GM18507 (cell line): Measurements from ENCODE around the gene DLGAP1.
A peak's percentile ranks its signal among the peaks of the same experiment; 100 is the strongest.

Source experiments
- DNase-seq: peaks from one replicate; pipeline ENCODE4 v3.0.0; 2011; ENCODE audit warnings: low read depth; ENCODE audit not compliant: insufficient read length; ENCODE audit errors: extremely low spot score
- FAIRE-seq: peaks from 2 replicates; lab custom pipeline; 2011; peaks lifted over from hg19 to GRCh38; lab: Jason Lieb, UNC

DLGAP1 gene

GRCh38 chr18:4125224-4125623 lies 329.9 kb downstream of the DLGAP1 start:
- DNase-seq (no peak), FAIRE-seq (no peak)

GRCh38 chr18:4119813-4120212 lies 335.3 kb downstream of the DLGAP1 start:
- FAIRE-seq: no peak
- DNase-seq: no peak

GRCh38 chr18:4119127-4119648 lies 335.9 kb downstream of the DLGAP1 start:
- FAIRE-seq (no peak), DNase-seq (no peak)

GRCh38 chr18:4108016-4108415 lies 347.1 kb downstream of the DLGAP1 start:
- DNase-seq (no peak), FAIRE-seq (no peak)

- no peak for FAIRE-seq
Measured at GRCh38 chr18:4107049-4107467, 348.0 kb downstream of the DLGAP1 start.

GRCh38 chr18:4106407-4107033 lies 348.6 kb downstream of the DLGAP1 start:
- DNase-seq (no peak), FAIRE-seq (peak; percentile 65)

More at GRCh38 chr18:4107049-4107467, 348.0 kb downstream of the DLGAP1 start:
- DNase-seq: no peak

- FAIRE-seq (no peak), DNase-seq (no peak)
Measured at GRCh38 chr18:4102901-4103300, 352.2 kb downstream of the DLGAP1 start.

GRCh38 chr18:4101009-4101408 lies 354.1 kb downstream of the DLGAP1 start:
- FAIRE-seq: no peak
- no peak for DNase-seq

- DNase-seq (no peak), FAIRE-seq (no peak)
Measured at GRCh38 chr18:4096486-4096885, 358.6 kb downstream of the DLGAP1 start.

GRCh38 chr18:4093676-4094075 lies 361.4 kb downstream of the DLGAP1 start:
- no peak for DNase-seq
- FAIRE-seq: no peak

GRCh38 chr18:4084382-4084900 lies 370.7 kb downstream of the DLGAP1 start:
- FAIRE-seq: no peak
- DNase-seq: no peak

- DNase-seq: no peak
- no peak for FAIRE-seq
Measured at GRCh38 chr18:4078246-4078645, 376.9 kb downstream of the DLGAP1 start.

- DNase-seq (no peak), FAIRE-seq (no peak)
Measured at GRCh38 chr18:4077721-4078120, 377.4 kb downstream of the DLGAP1 start.

- DNase-seq: no peak
- no peak for FAIRE-seq
Measured at GRCh38 chr18:4077204-4077603, 377.9 kb downstream of the DLGAP1 start.

GRCh38 chr18:4074647-4075046 lies 380.5 kb downstream of the DLGAP1 start:
- no peak for FAIRE-seq

GRCh38 chr18:4069183-4069582 lies 385.9 kb downstream of the DLGAP1 start:
- DNase-seq (no peak), FAIRE-seq (no peak)

More at GRCh38 chr18:4074647-4075046, 380.5 kb downstream of the DLGAP1 start:
- DNase-seq: no peak

GRCh38 chr18:4068552-4069158 lies 386.5 kb downstream of the DLGAP1 start:
- FAIRE-seq (peak; percentile 71), DNase-seq (no peak)

- FAIRE-seq: no peak
- no peak for DNase-seq
Measured at GRCh38 chr18:4063545-4063944, 391.6 kb downstream of the DLGAP1 start.

GRCh38 chr18:4060427-4061281 lies 394.5 kb downstream of the DLGAP1 start:
- FAIRE-seq (no peak), DNase-seq (no peak)

GRCh38 chr18:4058179-4058578 lies 396.9 kb downstream of the DLGAP1 start:
- DNase-seq: no peak
- FAIRE-seq: no peak
